M059J (cell line): Measurements from ENCODE around the gene ATF6. TPM values are rescaled to one million over a fixed set of nuclear protein-coding genes. Genes with fewer than 3 reads are reported as not detected.
"Not testable (repeated sequence)": the region's sequence is repeated elsewhere in the genome, so short reads cannot be mapped to it uniquely, and the experiment has no call there.

Source experiments
- DNase-seq: peaks from one replicate; pipeline ENCODE4 v3.0.0-alpha.2; 2012; ENCODE audit warnings: low read depth
- total RNA-seq: library from RNA; depleted of rRNA; stranded (reverse); fragments of >200 nt; shearing (Covaris generic); gene quantifications from 2 replicates; pipeline ENCODE4 v1.2.3, GENCODE V29; 2014

Gene ATF6
- total RNA-seq, 1 experiment from 2014 or later = 38.8 TPM

- DNase-seq = no peak
Observed at GRCh38 chr1:161781995-161782394, 15.9 kb downstream of the ATF6 start.

- no peak for DNase-seq
Observed at GRCh38 chr1:161782886-161783285, 16.8 kb downstream of the ATF6 start.

- no peak for DNase-seq
Observed at GRCh38 chr1:161784968-161785367, 18.8 kb downstream of the ATF6 start.

- DNase-seq = no peak
Observed at GRCh38 chr1:161787355-161787754, 21.2 kb downstream of the ATF6 start.

GRCh38 chr1:161790587-161791317 is 24.6 kb downstream of the ATF6 start:
- DNase-seq = no peak

GRCh38 chr1:161791904-161792655 is 26.0 kb downstream of the ATF6 start:
- peak; percentile 46 for DNase-seq

- peak; percentile 89 for DNase-seq
Observed at GRCh38 chr1:161792740-161793139, 26.6 kb downstream of the ATF6 start.

- no peak for DNase-seq
Observed at GRCh38 chr1:161799792-161800191, 33.7 kb downstream of the ATF6 start.

GRCh38 chr1:161801955-161802354 is 35.8 kb downstream of the ATF6 start:
- no peak for DNase-seq

- DNase-seq = no peak
Observed at GRCh38 chr1:161803181-161803580, 37.1 kb downstream of the ATF6 start.

- no peak for DNase-seq
Observed at GRCh38 chr1:161805399-161806197, 39.5 kb downstream of the ATF6 start.

- DNase-seq = not testable (repeated sequence)
Observed at GRCh38 chr1:161809202-161809601, 43.1 kb downstream of the ATF6 start.

GRCh38 chr1:161809656-161810055 is 43.5 kb downstream of the ATF6 start:
- DNase-seq = not testable (repeated sequence)

GRCh38 chr1:161810780-161811179 is 44.7 kb downstream of the ATF6 start:
- DNase-seq = no peak

- peak; percentile 15 for DNase-seq
Observed at GRCh38 chr1:161816201-161816600, 50.1 kb downstream of the ATF6 start.

GRCh38 chr1:161817176-161817730 is 51.1 kb downstream of the ATF6 start:
- no peak for DNase-seq

GRCh38 chr1:161820914-161821313 is 54.8 kb downstream of the ATF6 start:
- no peak for DNase-seq

GRCh38 chr1:161824618-161825017 is 58.5 kb downstream of the ATF6 start:
- no peak for DNase-seq

GRCh38 chr1:161825831-161826230 is 59.7 kb downstream of the ATF6 start:
- DNase-seq = no peak

GRCh38 chr1:161826478-161826877 is 60.4 kb downstream of the ATF6 start:
- DNase-seq = no peak

- peak; percentile 28 for DNase-seq
Observed at GRCh38 chr1:161827786-161828185, 61.7 kb downstream of the ATF6 start.

GRCh38 chr1:161832299-161832907 is 66.3 kb downstream of the ATF6 start:
- DNase-seq = not testable (repeated sequence)
